GM18870 (cell line): Measurements from ENCODE around the gene KCNA2.
A peak's percentile ranks its signal among the peaks of the same experiment; 100 is the strongest.

ENCODE experiments used
- ATAC-seq: cut with Tn5 transposase; IDR thresholded peaks from one replicate; pipeline ENCODE4 v1.9.1; 2021; ENCODE audit warnings: moderate library complexity; ENCODE audit not compliant: unreplicated experiment

KCNA2 gene

DNA sequence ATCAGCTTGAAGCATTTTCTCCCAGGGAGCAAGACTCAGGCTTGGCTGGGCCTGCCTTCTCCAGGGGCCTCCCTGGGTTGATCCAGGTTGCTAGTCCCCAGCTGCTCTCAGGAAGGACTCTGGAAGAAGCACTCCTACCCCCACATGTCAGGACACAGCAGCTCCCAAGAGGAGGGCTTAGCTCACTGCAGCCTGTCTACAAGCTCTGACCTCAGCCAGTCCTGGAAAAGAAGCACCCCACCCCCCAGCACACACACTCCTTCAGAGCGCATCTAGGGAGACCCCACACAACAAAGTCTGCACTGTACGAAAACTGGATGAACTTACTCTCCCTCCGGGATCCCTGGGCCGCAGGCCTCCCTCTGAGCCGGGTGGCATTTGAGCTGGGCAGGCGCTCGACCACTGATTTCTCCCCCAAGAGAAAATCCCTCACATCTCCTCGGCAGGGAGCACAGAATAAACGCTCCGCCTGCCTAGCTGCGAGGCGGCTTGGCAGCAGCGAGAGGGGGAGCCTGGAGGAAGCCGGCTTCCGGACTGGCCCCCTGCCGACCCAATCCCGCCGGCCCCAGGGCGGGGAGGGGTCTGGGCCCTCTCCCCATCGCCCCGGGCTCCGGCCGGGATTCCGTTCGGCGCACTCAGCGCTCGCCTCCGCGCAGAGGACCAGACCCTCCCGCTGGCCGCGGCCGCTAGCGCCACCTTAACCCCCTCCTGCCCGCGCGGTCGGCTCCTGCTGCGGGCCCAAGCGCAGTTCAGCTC lies at the start of gene KCNA2:
KCNA2 (minus strand) TSS at position 458 of the 756 bp plus-strand sequence. CDS start 1,576 bp downstream, outside the sequence.
- no peak for ATAC-seq

DNA sequence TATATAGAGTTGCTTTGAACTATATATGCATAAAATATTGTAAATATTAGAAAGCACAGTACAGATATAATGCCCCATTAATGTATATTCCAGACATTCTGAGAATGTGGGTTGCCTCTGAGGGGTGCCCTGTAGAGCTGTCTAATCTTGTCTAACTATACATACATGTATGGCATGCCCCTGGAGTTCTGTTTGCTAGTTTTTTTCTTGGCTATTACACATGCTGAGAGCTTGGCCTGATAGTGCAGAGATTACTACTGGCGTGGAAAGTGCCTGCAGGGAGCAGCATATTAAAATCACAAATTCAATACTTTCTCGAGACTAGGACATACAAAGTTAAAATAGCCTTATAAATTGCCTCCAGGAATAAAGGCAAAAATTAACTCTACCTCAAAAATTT lies 44.5 kb upstream of the KCNA2 start:
- ATAC-seq, result no peak

DNA sequence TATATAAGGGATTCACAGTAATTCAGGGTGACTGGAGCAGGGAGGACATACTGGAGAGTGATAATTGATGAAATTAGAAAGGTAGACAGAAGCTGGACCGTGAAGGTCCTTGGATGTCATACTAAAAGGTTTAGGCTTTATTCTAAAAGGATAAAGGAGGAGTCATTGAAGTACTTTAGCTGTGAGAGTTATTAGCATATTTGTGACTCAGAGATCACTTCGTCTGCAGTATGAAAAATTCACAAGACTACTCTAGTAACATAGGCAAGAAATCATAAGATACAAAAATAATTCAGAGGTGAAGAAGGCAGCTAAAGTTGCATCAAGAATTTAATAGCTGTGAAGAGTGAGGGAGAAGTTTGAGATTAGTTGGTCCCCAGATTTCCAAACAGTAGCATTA lies 42.3 kb upstream of the KCNA2 start:
- ATAC-seq, result no peak

DNA sequence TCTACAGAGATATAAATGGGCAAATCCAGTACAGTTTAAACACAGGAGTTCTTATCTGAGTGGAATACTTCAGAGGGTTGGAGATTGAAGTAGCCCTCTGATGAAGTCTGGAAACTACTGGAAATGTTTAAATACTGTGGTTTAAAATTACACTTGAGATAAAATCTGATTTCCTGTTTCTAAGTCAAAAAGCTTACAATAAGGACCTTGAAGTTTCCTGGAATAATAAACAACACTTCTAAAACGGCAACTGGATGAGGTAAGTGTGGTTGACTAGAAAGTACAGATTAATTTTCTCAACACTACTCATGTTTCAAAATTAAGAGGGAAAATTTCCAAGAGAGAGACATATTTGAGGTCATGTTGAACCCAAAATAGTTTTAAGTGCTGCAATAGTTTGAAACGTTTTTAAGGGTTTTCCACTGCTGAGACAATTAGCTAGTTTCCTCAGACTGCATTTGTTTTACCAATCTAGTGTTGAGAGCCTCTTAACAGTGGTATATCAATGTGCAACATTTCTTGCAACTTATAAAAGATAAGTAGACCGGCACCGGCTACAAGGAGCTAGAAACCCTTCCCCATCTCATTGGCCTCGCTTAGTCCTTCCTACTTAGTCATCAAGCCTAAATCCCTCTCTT lies 41.2 kb upstream of the KCNA2 start:
- ATAC-seq, result no peak

DNA sequence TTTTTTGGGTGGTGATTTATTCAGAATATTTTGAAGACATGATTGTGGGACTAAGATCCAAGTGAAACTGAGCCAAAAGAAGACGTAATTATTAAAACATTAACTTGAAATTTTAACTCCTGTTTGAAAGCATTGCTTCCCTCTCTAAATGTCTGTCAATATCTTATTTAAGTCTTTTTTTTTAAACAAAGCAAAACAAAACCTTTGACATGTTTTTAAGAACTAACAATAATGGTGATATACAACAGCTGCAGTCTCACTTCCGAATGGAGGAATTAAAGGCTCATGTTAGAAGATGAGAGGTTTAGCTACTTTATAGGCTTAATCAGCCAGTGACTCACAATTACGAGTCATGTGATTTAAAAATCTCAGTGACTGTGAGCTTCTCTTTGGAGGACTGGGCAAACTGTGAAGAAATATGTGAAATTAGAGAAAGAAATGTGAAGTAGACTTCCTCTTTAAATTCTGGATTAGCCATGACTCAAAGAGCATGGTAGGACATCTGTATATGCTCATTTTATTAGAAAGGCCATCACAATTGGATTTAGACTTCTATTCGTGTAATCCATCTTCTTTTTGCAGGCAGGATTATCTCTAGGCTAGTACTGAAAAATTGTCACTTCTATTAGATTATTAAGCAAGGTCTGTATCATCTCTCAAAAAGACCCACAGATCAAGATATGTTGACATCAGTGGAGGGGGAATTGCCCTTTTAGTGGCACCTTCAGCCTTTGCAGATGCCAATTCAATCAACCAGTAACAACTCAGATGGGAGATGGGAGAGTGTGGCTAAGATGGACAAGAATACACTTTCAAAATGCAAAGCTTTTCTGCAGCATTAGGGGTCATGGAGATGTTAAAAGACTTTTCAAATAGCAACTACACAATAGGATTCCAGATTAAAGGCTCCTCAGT lies 39.9 kb upstream of the KCNA2 start:
- ATAC-seq, result no peak

DNA sequence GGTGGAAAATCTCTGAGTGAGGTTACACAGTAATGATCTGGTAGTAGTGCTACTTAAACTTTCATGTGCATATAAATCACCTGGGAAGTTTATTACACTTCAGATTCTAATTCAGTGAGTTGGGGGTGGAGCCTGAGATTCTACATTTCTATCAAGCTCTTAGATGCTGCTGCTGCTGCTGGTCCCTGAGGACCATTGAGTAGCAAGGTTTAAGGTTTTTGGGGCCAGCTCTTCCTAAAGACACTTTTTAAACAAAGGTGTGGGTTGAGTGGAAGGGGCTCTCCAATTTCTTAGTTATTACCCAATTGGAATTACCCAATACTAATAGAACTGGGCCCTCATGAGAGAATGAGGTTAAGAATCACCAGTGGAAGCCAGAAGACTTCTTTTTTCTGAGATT lies 39.1 kb upstream of the KCNA2 start:
- no peak for ATAC-seq

DNA sequence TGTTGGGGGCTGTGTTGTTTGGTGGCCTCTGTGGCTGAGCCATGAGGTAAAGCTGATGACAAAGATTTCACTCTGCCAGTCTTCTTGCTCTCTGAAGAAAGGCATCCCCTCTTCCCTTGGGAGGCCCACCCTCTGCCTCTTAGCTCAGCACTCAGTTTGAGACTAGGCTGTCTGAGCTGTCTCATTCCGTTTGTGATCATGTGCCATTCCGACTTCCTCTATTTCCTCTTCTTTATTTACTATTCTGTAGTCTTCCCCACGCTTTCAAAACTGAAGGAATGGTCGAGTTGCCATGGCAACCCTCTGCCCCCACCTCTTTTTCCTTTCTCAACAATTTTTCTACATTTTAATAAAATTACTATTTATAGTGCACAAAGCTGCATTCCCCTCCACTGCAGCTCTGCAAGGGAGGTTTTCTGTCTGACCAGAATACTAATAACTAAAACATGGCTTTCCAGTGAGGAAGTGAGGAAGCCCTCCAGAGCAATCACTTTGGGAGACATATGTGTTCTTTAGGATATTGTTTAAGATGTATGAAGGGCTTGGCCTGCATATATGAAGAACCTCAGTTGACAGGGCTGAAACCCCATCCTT lies 37.8 kb upstream of the KCNA2 start:
- ATAC-seq, result no peak

DNA sequence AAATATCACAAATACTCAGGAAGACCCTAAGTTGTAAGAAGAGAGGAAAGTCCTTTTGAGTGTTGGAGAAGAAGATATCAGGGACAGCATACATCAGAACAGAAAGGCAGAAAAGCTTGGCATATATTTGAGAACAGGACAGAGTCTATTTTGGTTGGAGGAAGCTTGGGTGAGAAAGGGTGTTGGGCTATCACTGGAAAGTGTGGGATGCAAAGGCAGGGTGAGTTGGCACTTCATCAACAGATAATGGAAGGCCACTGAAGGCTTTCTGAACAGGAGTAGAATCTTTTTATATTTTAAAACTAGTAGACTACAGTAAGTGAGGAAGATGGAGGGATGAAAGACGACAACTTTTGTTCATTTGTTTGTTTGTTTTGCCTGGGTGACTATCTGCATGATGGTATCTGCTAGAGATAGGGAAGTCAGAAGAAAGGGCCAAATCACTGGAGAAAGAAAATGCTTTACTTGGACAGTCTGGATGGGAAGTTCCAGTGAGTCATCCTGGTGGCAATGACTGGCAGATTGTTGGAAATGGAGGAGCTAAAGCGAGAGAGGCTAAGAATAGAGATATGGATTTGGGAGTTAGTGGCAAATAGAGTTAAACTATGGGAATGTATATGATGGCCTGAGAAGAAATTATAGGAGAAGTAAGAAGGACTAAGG lies 33.7 kb upstream of the KCNA2 start:
- no peak for ATAC-seq

DNA sequence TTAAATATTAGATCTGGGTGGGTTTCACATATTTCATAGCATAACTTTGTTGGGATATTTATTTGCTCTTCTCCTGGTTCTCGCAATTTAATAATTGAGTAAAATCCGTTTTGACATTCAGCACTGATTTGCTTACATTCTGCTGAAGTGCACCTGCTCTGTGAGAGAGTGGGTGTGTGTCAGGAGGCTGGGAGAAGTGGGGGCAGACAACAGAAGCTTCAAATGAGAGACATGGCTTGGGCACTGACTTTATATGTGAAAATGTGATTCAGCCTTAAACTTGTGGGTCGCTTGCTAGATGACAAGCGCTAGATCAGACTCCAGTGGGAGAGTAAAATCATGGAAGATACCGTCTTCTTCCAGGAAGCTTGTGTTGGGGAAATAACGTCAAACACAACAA lies 32.4 kb upstream of the KCNA2 start:
- ATAC-seq, result no peak

DNA sequence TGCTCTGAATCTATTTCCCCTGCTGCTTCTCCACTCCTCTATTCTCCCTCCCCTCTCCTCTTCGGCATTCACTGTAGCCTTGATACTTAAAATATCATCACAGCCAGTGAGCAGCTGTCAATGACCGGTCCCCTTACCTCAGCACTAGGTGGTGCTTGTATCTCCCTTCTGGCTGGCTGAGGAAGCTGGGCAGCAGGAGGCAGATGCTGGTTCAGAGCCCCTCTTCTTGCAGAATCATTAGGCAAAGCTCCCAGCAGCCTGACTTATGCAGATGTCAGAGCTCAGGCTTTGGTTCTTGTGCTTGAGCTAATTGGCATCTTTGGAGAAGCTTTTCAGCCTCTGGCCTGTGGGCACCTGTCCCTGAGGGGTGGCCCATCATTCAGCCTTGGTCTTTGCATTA lies 31.9 kb upstream of the KCNA2 start:
- ATAC-seq, result no peak

DNA sequence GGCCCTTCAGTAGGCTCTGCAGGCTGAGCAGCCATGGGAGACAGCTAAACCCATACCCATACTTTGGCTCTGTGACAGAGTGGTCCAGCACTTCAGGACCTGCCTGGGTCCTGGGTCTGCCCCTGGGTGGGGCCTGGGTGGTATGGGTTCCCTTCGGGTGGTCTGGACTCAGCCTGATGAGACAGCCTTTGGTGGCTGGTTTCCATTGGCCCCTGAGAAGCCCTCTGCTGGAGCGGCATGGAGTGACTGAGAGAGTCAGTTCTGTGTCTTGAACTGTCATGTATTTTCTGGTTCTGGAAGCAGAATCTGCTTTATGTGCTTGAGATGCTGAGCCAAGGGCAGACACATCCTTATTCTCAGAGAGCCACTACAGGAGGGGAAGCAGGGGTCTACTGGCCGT lies 31.3 kb upstream of the KCNA2 start:
- no peak for ATAC-seq

DNA sequence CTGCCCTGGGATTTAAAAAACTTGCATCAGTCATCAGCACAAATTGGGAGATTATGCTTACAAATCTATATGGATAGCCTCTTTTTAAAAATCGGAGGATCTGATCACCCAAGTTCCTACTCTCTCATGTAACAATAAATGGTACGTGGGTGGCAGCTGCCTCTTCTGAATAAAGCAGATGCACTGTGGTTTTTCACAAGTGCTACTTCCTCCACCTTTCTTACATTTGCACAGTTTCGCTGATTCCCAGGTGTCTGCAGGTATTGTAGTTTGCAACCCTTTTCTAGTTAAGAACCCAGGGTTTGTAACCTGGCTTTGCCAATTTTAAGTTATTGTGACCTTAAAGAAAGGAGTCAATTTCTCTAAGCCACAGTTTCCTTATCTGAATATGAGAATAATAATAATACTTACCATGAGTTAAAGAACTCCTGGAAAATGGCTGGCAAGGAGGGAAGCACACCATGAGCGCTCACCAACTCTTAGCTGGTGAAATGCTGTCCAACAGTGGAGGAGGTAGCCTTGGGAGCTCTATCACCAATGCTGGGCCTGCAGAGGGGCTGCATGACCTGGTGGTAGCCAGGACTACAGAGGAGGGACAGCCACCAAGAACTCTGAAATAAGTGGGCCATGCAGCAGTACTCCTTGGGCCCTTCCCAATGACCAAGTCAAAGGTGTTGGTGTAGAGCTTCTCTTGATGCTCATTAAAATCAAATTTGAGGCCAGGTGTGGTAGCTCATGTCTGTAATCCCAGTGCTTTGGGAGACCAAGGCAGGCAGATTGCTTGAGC lies 30.2 kb upstream of the KCNA2 start:
- ATAC-seq, result no peak

DNA sequence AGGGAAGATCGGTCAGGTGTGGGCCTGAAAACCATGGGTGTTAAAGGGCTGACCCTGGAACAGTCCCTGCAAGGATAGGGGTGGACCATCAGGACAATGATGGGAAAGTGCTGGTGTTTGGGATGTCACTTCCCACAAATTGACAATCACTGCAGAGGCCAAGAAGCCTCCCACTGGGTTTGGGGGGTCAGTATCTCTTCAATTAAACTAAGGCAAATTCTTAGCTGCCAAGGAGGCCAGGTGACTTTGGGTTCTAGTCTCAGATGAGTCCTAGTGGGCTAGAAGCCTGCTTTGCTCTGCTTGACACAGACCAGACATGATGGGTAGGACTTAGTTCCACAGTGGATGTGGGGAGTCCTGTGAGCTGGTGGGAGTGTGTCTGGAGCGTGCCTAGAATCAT lies 29.3 kb upstream of the KCNA2 start:
- no peak for ATAC-seq

DNA sequence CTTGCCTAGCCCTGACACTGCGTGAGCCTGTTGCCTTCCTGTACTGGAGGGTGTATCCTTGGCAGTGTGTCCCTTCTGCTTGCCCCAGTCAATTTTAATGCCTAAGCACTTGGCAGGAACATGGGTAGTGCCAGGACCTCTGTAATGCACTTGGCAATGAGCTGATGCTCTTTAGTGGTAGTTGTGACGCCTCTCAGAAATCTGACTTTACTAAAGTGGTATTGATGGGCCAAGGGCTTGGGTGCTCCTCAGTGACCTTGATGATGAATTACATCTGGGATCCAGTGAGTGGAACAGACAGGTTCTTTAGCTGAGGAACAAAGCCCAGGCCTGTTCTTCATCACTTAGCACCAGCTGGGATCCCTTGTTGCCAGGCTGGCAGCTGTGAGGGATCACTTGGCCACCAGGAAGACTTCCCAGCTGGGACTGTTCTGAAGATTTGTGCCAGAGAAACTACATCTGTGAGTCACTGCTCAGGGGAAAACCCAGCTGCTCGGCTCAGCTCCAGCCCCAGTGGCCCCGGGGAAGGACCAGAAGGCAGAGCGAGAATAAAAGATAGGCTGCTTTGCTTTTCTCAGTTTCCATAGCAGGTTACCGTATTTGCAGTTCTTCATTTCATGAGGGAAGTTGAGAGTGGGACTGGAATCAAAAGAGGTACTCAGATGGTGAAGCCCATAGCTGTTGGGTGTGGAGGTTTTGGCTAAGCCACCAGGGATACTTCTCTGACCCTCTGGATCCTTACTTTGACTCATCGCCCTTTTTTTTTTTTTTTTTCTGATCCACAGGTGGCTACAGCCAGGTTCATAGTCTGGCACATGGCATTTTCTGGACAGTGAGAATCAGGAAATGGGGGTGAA lies 28.5 kb upstream of the KCNA2 start:
- peak; percentile 72 for ATAC-seq

DNA sequence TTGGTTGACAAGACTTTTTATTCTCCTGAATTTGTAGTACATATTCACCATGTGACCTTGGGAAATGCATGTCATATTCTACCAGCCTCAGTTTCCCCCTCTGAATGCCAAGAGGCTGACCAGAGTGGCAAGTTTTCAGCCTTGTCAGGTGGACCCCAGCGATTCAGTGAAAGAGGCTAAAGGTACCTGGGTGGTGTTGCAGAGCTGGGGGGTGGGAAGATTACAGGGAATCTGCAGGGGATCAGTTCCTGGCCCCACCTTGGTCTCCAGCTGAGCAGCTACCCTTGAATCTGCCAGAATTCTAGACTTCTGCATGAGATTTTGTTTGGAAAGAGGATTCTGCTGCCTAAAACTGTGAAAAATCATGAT lies 27.9 kb upstream of the KCNA2 start:
- no peak for ATAC-seq

DNA sequence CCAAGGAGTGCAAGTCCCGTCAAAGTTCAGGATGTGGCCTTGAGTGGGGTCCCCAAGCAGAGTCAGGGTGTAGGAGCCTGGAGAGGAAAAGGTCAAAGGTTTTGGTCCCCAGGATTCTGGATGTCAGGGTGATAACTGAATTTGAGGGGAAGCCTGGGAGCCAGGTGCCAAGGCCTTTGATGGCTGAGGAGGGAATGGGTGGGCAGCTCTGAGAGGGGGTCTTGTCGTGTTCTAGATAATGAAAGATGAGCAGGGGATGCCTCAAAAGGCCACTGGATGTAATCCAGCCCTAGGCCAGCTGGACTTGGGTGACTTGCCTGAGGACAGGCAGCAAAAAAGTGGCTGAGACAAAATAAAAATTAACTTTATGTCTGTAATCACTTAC lies 27.5 kb upstream of the KCNA2 start:
- no peak for ATAC-seq

DNA sequence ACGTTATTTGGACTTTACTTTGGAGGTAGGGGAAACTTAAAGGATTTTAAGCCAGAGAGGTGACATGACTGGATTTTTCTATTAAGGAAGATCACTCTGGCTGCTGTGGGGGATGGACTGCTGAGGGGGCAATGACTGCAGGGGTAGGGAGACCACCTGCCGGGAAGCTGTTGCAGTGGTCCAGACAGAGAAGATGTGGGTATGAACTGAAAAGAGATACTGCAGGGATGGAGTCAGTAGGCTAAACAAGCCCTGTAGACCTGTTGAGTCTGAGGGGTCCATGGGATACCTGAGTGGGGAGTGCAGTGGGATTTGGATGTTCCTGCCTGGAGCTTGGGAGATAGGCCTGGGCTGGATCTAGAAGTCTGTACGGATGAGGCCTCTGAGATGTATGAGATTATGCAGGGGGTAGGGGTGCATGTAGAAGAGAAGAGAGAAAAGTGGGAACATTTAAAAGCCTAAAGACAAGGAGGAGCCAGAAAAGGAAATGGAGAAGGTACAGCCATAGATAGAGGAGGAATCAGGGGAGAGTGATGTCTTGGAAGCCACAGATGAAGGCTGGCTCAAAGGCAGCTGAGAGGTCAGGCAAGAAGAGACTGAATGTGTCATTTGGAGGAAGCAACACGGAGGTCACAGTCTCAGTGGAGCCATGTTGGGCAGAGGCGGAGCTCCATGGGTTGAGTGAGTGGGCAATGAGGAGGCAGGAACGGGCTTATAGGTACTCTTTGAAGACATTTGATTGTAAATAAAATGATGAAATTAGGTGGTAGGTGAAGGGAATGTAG lies 25.9 kb upstream of the KCNA2 start:
- ATAC-seq, result no peak
